Testis (tissue), 2 donors: Measurements from ENCODE around the gene PPM1H.

Experiments
- CTCF ChIP-seq, 3 experiments: fragments of 450-650 bp in 2 of 3; fragments of 200-600 bp in 1 of 3; sonication (generic) in 1 of 3; IDR thresholded peaks; one replicate each; pipeline ENCODE4 v1.5.1; 2016 to 2019; ENCODE audit warnings: antibody characterized with exemption in 3 of 3, mild to moderate bottlenecking in 2 of 3, moderate library complexity in 1 of 3
- POLR2A ChIP-seq: fragments of 450-650 bp; IDR thresholded peaks from one replicate; pipeline ENCODE4 v1.6.1; 2017; ENCODE audit warnings: antibody characterized with exemption, mild to moderate bottlenecking, moderate library complexity

- no peak for TF ChIP-seq CTCF (IDR thresholded peaks at IDR 0.05)
- TF ChIP-seq POLR2A: no peak
Observed at GRCh38 chr12:62637679-62638078, 297.3 kb downstream of the PPM1H start.
